ENCODE data around the gene KCNG2.

The KCNG2 gene

GRCh38 chr18:79945118-79946042 lies 147.6 kb downstream of the KCNG2 start:
- no peak for DNase-seq

- no peak for DNase-seq
Measured at GRCh38 chr18:79947054-79947755, 149.5 kb downstream of the KCNG2 start.

GRCh38 chr18:79947881-79948610 lies 150.3 kb downstream of the KCNG2 start:
- no peak for DNase-seq

- no peak for DNase-seq
Measured at GRCh38 chr18:79948719-79949411, 151.1 kb downstream of the KCNG2 start.

Measured in activated gamma-delta T cell (primary cell).